ENCODE data around the gene GCNT3.

GRCh38 chr15:59622289-59622688, 10.7 kb downstream of the GCNT3 start:
- TF ChIP-seq CTCF (IDR thresholded peaks at IDR 0.05; ENCODE audit: extremely low read depth in 1 of 2, insufficient read depth in 1 of 2, low read depth in 1 of 2, low read length in 2 of 2) (peak; percentile 29 to 64), POLR2A (IDR thresholded peaks at IDR 0.05; ENCODE audit: low read depth, low read length) (no peak)

Data from endothelial cell of umbilical vein (primary cell).